ENCODE data around the gene FAM174C.

- TF ChIP-seq POLR2A (IDR thresholded peaks at IDR 0.05) (no peak), CTCF (IDR thresholded peaks at IDR 0.05) (no peak), EP300 (IDR thresholded peaks at IDR 0.05) (no peak), POLR2AphosphoS5 (IDR thresholded peaks at IDR 0.05) (no peak)
Measured at GRCh38 chr19:1234955-1235380, 40.4 kb upstream of the FAM174C start.
